Adrenal gland (tissue), 12 donors: Measurements from ENCODE around the gene MOK. TPM values are rescaled to one million over a fixed set of nuclear protein-coding genes. Genes with fewer than 3 reads are reported as not detected.

Experiments
- DNase-seq, 7 donors: peaks; one replicate each; pipeline ENCODE4 v3.0.0-alpha.2; 2019 to 2020
- H3K27ac ChIP-seq, 5 donors: fragments of 200-600 bp; sonication (generic) in 4 of 5; 1 replicate in 3 of 5; 2 replicates in 2 of 5; pipeline versions ENCODE4 v1.5.1 to v1.8.0; 2016 to 2020; ENCODE audit warnings: mild to moderate bottlenecking in 1 of 5
- H3K27me3 ChIP-seq: fragments of 200-600 bp; 2 replicates; pipeline ENCODE4 v1.8.0; 2021
- H3K36me3 ChIP-seq, 2 donors: fragments of 200-600 bp; replicated peaks in 1 of 2; 1 replicate in 1 of 2; 2 replicates in 1 of 2; pipeline versions ENCODE4 v1.5.1 to v1.8.0; 2018 to 2022
- H3K4me1 ChIP-seq, 2 donors: fragments of 200-600 bp; replicated peaks in 1 of 2; 1 replicate in 1 of 2; 2 replicates in 1 of 2; pipeline versions ENCODE4 v1.5.1 to v1.8.0; 2018 to 2021
- H3K4me3 ChIP-seq, 4 donors: fragments of 200-600 bp; sonication (generic) in 3 of 4; one replicate each; pipeline ENCODE4 v1.5.1; 2016 to 2018
- H3K9me3 ChIP-seq, 3 donors: fragments of 200-600 bp; sonication (generic) in 1 of 3; replicated peaks in 1 of 3; 1 replicate in 2 of 3; 2 replicates in 1 of 3; pipeline versions ENCODE4 v1.5.1 to v1.8.0; 2016 to 2021
- POLR2A ChIP-seq, 2 donors: fragments of 450-650 bp; IDR thresholded peaks; one replicate each; pipeline ENCODE4 v1.6.1; 2017; ENCODE audit warnings: antibody characterized with exemption in 2 of 2, mild to moderate bottlenecking in 2 of 2, moderate library complexity in 1 of 2
- WGBS, 4 donors: extraction: QIAGEN DNeasy Blood & Tissue Kit in 2 of 4; methylation state at CpG; one replicate each; pipeline versions ENCODE4 v1.1.5 to v1.1.7; 2013 to 2017; 5-methylcytosine and 5-hydroxymethylcytosine counted together
- intact Hi-C, 2 donors: fragments of 100-400 bp; cut with DNase I; formaldehyde crosslinking; loops; one replicate each; pipeline versions ENCODE4 v1.14.1 to v1.15.0; 2022 to 2023
- polyA plus RNA-seq, 3 donors: library from polyadenylated mRNA; stranded (reverse); fragments of 200-250 nt in 2 of 3; fragments of 350-450 nt in 1 of 3; fragmentation: Illumina TruSeq in 1 of 3; extraction: RNeasy Lipid Tissue Mini Kit (QIAGEN cat#74804) in 1 of 3; gene quantifications; one replicate each; pipeline ENCODE4 v1.2.3, GENCODE V29; 2013 to 2014
- total RNA-seq, 9 donors: library from RNA; depleted of rRNA in 4 of 9; stranded (reverse); fragments of >200 nt in 4 of 9; fragments of 120-200 nt in 1 of 9; fragmentation: NEBNext Ultra II Directional in 1 of 9; extraction: Animal tissue kit (Norgen Biotek cat#: 25700) in 1 of 9; gene quantifications; one replicate each; pipeline versions ENCODE4 v1.1.0 to v1.2.4, GENCODE V29; 2013 to 2023
- TF ChIP-seq, protein P1 (sequence below), 6 experiments: fragments of 450-650 bp in 4 of 6; fragments of 200-600 bp in 2 of 6; sonication (generic) in 1 of 6; IDR thresholded peaks; 1 replicate in 5 of 6; 2 replicates in 1 of 6; pipeline versions ENCODE4 v1.5.1 to v1.8.0; 2016 to 2021; ENCODE audit warnings: antibody characterized with exemption in 6 of 6, mild to moderate bottlenecking in 2 of 6, moderate library complexity in 1 of 6
- donor health status: healthy with polysubstance abuse.
- donor health status: Bipolar disorder and iron deficiency.
- donor health status: DM: yes; HTN: yes; CAD: no.
- donor health status: DM: no; HTN: no; CAD: no.
- donor health status: DM: no; HTN: no; CAD: no.
- donor health status: DM: yes; HTN: yes; CAD: no.

MOK gene
- total and polyA plus RNA-seq, 12 donors: 10.1 to 54.4 (median 16.4) TPM

- TF ChIP-seq POLR2A (IDR thresholded peaks at IDR 0.05): no peak
- TF ChIP-seq, protein P1, sequence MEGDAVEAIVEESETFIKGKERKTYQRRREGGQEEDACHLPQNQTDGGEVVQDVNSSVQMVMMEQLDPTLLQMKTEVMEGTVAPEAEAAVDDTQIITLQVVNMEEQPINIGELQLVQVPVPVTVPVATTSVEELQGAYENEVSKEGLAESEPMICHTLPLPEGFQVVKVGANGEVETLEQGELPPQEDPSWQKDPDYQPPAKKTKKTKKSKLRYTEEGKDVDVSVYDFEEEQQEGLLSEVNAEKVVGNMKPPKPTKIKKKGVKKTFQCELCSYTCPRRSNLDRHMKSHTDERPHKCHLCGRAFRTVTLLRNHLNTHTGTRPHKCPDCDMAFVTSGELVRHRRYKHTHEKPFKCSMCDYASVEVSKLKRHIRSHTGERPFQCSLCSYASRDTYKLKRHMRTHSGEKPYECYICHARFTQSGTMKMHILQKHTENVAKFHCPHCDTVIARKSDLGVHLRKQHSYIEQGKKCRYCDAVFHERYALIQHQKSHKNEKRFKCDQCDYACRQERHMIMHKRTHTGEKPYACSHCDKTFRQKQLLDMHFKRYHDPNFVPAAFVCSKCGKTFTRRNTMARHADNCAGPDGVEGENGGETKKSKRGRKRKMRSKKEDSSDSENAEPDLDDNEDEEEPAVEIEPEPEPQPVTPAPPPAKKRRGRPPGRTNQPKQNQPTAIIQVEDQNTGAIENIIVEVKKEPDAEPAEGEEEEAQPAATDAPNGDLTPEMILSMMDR (IDR thresholded peaks at IDR 0.05): no peak
- Histone ChIP-seq H3K27ac (no peak overlapping the region), H3K27me3 (no peaks in the 10 kb centered on the region), H3K36me3 (no peaks in the 10 kb centered on the region), H3K4me3 (no peak overlapping the region), H3K9me3 (no peaks in the 10 kb centered on the region), H3K4me1 (peaks cover 48 to 71% of the 10 kb centered on the region in 2 donors)
- intact Hi-C loops: no loop called here
- no peak for DNase-seq
- WGBS, 4 donors: 89 to 92% (median 90%) methylated on average over 8 of the region's 8 CpGs
Observed at GRCh38 chr14:102185360-102185759, 119.6 kb downstream of the MOK start.

DNA sequence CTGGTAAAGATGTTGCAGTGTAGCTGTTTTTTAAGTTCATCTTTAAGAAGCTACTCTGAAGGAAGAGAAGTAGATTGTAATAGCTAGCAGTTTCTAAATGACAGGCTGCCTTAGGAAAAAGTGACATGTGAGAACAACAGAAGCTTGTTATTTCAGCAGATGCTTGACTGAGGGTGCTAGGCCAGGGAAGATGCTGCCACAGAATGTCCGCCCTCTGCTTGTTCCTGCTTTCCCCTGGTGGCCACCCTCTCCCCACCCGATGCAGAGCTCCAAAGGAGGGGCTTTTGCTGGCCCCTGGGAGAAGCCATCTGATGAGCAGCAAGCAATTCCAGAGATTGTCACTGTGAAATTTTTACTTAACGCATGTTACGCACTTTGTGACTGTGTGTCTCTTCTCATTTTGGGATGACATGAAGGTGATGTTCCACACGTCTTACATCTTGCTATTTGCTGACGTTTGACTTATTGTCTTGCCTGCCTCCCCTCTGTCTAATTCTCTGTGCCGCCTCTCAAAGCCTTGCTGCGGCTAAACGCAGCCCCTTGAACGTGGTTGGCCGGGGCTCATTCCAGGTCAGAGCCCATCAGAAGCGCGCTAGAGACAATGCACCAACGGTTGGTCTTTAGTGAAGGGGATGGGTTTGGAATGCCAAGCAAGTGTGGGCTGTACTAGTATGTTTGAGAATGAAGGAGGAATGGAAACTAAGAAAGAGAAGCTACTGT is 120.5 kb downstream of the MOK start:
- 88 to 90% (median 90%) methylated on average over 14 of the region's 14 CpGs for WGBS, 4 donors
- H3K27me3 ChIP-seq: no peaks in the 10 kb centered on the region
- no peaks in the 10 kb centered on the region for H3K9me3 ChIP-seq
- no peak overlapping the region for H3K27ac ChIP-seq
- DNase-seq: no peak
- intact Hi-C loops: no loop called here
- no peak for TF ChIP-seq POLR2A (IDR thresholded peaks at IDR 0.05)
- TF ChIP-seq, protein P1 (IDR thresholded peaks at IDR 0.05): no peak
- no peaks in the 10 kb centered on the region for H3K36me3 ChIP-seq
- H3K4me3 ChIP-seq: no peak overlapping the region
- H3K4me1 ChIP-seq: peaks cover 39 to 62% of the 10 kb centered on the region in 2 donors

DNA sequence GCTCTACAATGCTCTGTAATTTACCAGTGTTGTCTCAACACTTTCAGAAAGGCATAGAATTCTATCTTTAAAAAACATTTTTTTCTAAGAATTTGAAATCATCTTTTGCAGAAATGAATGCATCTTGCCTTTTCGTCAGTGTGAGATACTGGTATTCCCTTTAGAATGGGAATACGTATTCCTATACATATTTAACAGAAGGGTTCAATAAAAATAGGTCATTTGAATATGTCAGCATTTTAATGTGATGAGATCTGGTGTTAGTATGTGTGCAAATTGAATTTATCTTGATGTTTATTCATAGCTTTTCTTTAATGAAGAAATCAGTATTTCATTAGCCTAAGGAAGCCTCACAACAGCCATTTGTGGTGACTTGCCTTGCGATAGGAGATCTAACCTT is 121.1 kb downstream of the MOK start:
- no peak for TF ChIP-seq POLR2A (IDR thresholded peaks at IDR 0.05)
- TF ChIP-seq, protein P1 (IDR thresholded peaks at IDR 0.05): no peak
- Histone ChIP-seq H3K27me3 (no peaks in the 10 kb centered on the region), H3K9me3 (no peaks in the 10 kb centered on the region), H3K36me3 (no peaks in the 10 kb centered on the region), H3K27ac (no peak overlapping the region), H3K4me3 (no peak overlapping the region), H3K4me1 (peaks cover 38 to 61% of the 10 kb centered on the region in 2 donors)
- 95 to 97% (median 95%) methylated on average over 3 of the region's 3 CpGs for WGBS, 4 donors
- intact Hi-C loops: no loop called here
- no peak for DNase-seq

DNA sequence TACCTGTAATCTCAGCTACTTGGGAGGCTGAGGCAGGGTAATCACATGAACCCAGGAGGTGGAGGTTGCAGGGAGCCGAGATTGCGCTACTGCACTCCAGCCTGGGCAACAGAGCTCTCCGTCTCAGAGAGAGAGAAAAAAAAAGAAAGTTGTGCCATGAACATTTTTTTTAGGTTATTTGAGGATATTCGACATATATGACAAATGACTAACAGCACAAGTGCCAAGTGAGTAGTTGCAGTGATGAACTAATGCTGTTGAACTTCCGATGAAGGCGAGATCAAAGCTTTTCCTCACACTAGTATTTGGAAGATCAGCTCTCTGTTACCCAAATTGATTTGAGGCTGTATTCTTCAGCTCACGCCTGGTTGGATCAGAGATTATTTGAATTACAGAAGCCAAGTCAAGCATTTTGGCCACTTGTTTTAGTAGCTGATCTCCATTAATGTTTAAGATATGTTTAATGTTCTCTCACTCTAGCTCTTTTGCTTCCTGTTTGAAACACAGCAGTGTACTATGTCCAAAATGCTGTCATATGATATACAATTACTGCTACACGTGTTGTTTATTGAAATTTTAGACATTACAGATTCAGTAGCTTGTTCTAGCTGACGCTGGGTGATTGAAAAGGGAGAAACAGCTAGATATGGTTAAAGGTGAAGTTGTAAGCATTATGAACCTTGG is 121.9 kb downstream of the MOK start:
- Histone ChIP-seq H3K9me3 (no peaks in the 10 kb centered on the region), H3K36me3 (no peaks in the 10 kb centered on the region), H3K27me3 (no peaks in the 10 kb centered on the region), H3K27ac (peak overlapping the region in 3 of 5 donors; percentile 32 to 44 (median 33)), H3K4me3 (no peak overlapping the region), H3K4me1 (peaks cover 37 to 56% of the 10 kb centered on the region in 2 donors)
- TF ChIP-seq, protein P1 (IDR thresholded peaks at IDR 0.05): no peak
- TF ChIP-seq POLR2A (IDR thresholded peaks at IDR 0.05): no peak
- peak in 1 of 7 donors; percentile 45 for DNase-seq
- WGBS, 4 donors: 46 to 56% (median 53%) methylated on average over 9 of the region's 9 CpGs
- intact Hi-C loops: no loop called here
